Measurements from ENCODE around the gene MACIR.
A peak's percentile ranks its signal among the peaks of the same experiment; 100 is the strongest.
"Not testable (repeated sequence)": the region's sequence is repeated elsewhere in the genome, so short reads cannot be mapped to it uniquely, and the experiment has no call there.

Gene MACIR

DNA sequence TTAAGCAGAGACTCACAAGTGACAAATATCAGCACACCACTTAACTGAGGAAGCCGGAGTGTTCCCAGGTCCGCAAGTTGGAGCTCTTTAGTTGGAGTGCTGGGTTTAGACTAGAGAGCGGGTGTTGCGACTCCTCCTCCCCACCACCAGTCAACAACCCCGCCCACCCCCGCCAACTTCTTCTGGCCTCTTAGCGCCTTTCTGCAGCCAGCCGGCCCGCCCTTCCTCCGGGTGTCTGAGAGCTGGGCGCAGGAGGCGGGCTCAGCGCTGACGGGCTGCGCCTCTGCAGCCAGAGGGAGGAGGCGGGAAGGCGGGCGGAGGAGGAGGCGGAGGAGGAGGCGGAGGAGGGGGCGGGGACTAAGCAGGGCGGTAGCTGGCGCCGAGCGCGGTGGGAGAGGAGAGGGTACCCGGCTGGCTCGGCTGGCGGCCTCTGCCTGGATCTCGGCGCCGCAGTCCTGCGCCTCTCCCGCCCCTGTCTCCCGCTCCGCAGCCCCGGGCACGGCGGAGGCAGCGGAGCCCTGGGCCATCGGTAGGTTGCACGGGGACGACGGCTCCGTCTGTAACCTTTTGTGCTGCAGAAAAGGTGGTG lies at the start of gene MACIR:
TSS of gene MACIR (plus strand) at position 396 of the 589 bp plus-strand sequence. CDS start 17,157 bp downstream, outside the sequence.
- DNase-seq, result peak; percentile 96

DNA sequence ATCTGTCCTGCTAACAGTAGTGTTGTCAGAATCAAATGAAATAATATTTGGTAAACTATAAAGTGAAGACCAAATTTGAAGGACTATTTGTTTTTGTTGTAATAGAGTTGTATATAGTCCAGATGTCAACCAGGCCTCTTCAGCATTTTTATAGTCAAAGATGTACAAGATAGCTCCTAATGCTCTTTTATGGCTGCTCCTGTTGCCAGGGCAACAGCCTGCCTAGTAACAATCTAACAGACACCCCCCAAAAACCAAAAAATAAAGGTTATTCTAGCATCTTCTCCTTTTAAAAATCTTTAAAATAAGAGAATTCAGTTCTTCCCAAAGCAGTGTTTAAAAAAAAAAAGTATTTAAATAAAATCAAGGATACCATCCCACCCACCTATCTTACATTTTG lies 49.5 kb upstream of the MACIR start:
- no peak for DNase-seq

GRCh38 chr5:103210952-103211351 lies 47.6 kb upstream of the MACIR start:
- DNase-seq, result no peak

GRCh38 chr5:103211576-103212561 lies 46.7 kb upstream of the MACIR start:
- peak; percentile 39 for DNase-seq

- DNase-seq, result peak; percentile 12
These were observed 42.4 kb upstream of the MACIR start for GRCh38 chr5:103216137-103216536.

- DNase-seq, result no peak
These were observed 41.9 kb upstream of the MACIR start for GRCh38 chr5:103216697-103217096.

DNA sequence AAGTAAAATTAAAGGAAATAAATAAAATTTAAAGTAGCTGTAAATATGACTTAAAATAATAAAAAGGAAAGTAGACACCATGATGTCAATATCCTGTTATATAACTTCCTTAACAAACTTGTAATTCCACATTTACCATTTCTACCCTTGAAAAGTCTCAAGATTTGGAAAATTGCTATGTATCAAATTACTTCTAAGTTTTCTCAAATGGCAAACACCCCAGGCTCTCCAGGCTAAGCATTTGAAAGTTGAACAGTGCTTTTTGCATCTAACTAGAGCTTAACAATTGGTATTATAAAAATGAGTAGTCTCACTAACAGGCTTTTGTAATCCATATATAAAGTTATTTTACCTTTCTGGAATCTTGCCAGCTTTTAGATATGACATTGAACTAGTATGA lies 41.5 kb upstream of the MACIR start:
- DNase-seq, result no peak

DNA sequence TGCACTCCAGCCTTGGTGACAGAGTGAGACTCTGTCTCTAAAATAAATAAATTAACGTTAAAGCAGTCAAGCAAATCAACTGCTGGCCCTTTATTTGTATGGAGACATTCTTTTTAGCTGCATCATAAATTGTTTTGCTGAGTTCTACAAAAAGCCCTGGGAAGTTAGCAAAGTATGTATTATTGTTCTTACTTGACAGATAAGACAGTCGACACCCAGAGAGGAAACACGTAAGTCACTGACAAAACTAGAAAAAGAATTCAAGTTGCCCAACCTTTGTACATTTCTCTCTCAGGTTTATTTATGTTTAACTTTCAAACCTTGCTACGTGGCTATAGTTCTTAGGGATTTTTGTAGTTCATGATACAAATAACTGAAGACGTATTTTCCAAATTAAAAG lies 40.4 kb upstream of the MACIR start:
- DNase-seq, result no peak

DNA sequence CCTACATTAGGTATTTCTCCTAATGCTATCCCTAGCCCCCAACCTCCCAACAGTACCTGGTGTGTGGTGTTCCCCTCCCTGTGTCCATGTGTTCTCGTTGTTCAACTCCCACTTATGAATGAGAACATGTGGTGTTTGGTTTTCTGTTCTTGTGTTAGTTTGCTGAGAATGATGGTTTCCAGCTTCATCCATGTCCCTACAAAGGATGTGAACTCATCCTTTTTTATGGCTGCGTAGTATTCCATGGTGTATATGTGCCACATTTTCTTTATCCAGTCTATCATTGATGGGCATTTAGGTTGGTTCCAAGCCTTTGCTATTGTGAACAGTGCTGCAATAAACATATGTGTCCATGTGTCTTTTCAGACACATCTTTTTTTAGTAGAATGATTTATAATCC lies 39.5 kb upstream of the MACIR start:
- DNase-seq, result not testable (repeated sequence)

DNA sequence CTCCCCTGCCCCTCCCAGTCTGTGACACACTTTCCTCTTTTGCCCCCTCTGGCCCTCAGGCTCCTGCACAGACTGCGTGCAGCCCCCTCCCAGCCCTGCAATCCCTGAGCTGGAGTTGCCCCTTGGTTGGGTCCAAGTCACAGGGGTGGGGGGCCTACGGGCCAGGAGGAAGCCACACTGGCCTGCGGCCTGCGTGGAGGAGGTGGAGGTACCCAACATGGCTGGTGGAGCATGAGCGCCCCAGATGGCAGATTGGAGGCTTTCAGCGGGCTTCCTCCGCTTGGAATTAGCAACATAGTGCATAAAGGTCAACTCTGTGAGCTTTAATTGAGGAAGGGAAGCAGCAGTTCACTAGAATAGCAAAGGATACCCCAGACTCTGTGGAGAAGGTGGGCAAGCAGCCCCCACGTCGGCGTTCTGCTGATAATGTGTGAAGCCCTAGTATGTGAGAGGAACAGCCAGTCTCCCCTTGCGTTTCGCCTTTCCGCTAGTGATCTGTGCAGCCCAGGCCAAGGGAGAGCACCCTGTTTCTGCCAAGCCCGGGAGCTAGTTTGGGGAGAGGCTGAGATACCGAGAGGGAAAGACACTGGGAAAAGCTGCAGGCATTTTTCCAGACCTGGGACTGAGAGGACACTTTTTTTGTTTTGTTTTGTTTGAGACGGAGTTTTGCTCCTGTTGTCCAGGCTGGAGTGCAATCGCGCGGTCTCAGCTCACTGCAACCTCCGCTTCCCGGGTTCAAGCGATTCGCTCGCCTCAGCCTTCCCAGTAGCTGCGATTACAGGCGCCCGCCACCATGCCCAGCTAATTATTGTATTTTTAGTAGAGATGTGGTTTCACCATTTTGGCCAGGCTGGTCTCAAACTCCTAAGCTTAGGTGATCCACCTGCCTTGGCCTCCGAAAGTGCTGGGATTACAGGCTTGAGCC lies 35.3 kb upstream of the MACIR start:
- DNase-seq, result no peak

- peak; percentile 79 for DNase-seq
These were observed 34.3 kb upstream of the MACIR start for GRCh38 chr5:103224118-103224893.

GRCh38 chr5:103224894-103225246 lies 33.7 kb upstream of the MACIR start:
- no peak for DNase-seq

GRCh38 chr5:103228061-103228460 lies 30.5 kb upstream of the MACIR start:
- DNase-seq, result no peak

- DNase-seq, result peak; percentile 82
These were observed 30.0 kb upstream of the MACIR start for GRCh38 chr5:103228588-103228987.

- DNase-seq, result peak; percentile 21
These were observed 26.1 kb upstream of the MACIR start for GRCh38 chr5:103232393-103232999.

DNA sequence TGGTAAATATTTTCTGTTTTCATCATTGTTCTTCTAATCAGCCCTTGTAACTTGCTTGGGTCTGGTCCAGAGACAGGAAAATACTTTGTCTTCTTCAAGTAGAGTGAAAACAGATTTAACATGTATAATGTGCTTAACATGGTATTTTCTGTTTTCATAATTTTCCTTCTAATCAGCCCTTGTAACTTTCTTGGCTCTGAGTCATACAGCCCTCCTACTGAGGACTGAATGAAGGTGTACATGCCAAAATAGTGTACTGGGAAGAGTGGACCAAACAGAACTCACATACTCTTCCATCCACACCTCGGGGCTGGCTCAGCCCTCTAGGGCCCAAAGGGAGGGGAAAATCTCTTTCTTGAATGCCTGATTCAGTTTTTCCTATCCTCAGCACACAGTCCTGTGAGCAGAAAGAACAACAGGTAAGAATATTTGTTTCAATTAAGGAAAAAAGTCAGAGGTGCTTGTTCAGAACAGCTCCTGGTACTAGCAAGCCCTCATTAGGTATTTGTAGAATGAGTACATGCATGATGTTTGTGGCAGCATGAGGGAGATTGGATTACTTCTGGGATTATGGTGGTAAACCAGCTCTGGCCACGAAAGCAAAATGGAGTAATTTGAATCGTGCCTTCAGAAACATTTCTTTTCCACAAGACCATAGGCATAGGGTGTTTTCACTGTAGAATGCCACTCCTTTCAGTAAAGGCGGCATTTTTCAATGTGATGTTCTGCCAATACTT lies 24.2 kb upstream of the MACIR start:
- DNase-seq, result no peak

- no peak for DNase-seq
These were observed 22.7 kb upstream of the MACIR start for GRCh38 chr5:103235891-103236290.

GRCh38 chr5:103237778-103238177 lies 20.8 kb upstream of the MACIR start:
- DNase-seq, result no peak

DNA sequence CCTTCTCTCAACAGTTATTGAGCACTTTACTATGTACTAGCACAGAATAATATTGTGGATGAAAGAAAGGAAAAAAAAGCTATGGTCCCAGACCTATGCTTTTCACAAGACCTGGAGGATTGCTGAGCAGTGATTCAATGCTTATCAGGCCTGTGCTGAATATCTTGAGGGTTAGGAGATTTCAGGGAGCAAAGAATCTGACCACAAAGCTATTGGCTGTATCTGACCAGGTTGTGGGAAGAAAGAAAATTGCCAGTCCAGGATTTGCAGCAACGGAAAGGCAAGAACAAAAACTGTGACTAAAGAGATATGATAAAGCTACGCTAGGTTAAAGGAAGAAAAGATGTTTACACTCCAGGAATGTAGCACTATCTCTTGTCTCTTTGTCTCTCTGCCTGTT lies 14.9 kb upstream of the MACIR start:
- DNase-seq, result no peak

GRCh38 chr5:103244398-103244797 lies 14.2 kb upstream of the MACIR start:
- DNase-seq, result no peak

DNA sequence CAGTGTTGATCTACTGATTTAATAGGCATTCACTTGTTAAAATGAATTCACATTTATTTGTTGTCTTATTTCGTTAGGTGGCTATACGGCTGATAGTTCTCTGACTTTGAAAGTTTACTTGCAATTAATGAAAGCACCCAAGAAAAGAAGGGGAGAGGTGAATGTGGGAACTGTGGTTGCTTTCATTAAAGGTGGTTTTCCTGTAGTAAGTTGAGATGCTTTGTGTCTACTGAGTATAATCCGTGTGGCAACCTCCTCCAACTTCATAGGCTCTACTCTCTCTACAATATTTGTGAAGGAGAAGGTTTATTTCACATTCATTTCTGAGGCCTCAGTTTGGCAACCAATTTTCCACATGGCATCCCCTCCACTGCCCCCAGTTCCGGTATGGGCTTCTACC lies 12.8 kb upstream of the MACIR start:
- DNase-seq, result no peak

Data from MV-4-11 (cell line).